Measurements from ENCODE around the gene NXPH4. TPM values are rescaled to one million over a fixed set of nuclear protein-coding genes. Genes with fewer than 3 reads are reported as not detected.
A peak's percentile ranks its signal among the peaks of the same experiment; 100 is the strongest.

Gene NXPH4
- total and polyA plus RNA-seq, 10 of the 15 experiments (the other 5 are each of a cell fraction or from before 2014, with no cell fraction given): 0.03 to 0.26 TPM; not detected in 8

- TF ChIP-seq SP1 (IDR thresholded peaks at IDR 0.05; ENCODE audit: low read depth, low read length) (peak; percentile 70), ZNF24 (IDR thresholded peaks at IDR 0.05) (0 out of 2 replicates have a peak, but pooled peaks have one; percentile 39), NR2C2 (IDR thresholded peaks at IDR 0.05; ENCODE audit: borderline replicate concordance, control insufficient read depth, insufficient read length, low read depth) (no peak), SIN3A (IDR thresholded peaks at IDR 0.05; ENCODE audit: low read depth, low read length) (no peak), CHD2 (IDR thresholded peaks at IDR 0.05; ENCODE audit: borderline replicate concordance, low read depth, low read length) (0 out of 2 replicates have a peak, but pooled peaks have one; percentile 54), ZNF217 (IDR thresholded peaks at IDR 0.05) (no peak; the same call in 1 of the 2 replicates), KDM1A (IDR thresholded peaks at IDR 0.05; ENCODE audit: borderline replicate concordance) (no peak), PKNOX1 (IDR thresholded peaks at IDR 0.05) (peak; percentile 84), ATF3 (IDR thresholded peaks at IDR 0.05; ENCODE audit: borderline replicate concordance, extremely low read depth, low read depth, low read length) (peak; percentile 71; the same call in 1 of the 2 replicates), BCL3 (IDR thresholded peaks at IDR 0.05; ENCODE audit: borderline replicate concordance, insufficient read depth, low read depth, low read length, poor library complexity, severe bottlenecking) (no peak), IRF3 (IDR thresholded peaks at IDR 0.05) (no peak), USF1 (IDR thresholded peaks at IDR 0.05; ENCODE audit: borderline replicate concordance, extremely low read length, insufficient read depth, low read depth, low read length) (no peak)
- TF ChIP-seq, protein P1, sequence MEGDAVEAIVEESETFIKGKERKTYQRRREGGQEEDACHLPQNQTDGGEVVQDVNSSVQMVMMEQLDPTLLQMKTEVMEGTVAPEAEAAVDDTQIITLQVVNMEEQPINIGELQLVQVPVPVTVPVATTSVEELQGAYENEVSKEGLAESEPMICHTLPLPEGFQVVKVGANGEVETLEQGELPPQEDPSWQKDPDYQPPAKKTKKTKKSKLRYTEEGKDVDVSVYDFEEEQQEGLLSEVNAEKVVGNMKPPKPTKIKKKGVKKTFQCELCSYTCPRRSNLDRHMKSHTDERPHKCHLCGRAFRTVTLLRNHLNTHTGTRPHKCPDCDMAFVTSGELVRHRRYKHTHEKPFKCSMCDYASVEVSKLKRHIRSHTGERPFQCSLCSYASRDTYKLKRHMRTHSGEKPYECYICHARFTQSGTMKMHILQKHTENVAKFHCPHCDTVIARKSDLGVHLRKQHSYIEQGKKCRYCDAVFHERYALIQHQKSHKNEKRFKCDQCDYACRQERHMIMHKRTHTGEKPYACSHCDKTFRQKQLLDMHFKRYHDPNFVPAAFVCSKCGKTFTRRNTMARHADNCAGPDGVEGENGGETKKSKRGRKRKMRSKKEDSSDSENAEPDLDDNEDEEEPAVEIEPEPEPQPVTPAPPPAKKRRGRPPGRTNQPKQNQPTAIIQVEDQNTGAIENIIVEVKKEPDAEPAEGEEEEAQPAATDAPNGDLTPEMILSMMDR (IDR thresholded peaks at IDR 0.05 in 2 of 3, conservative IDR thresholded peaks at IDR 0.05 in 1 of 3; ENCODE audit: control insufficient read depth in 2 of 3, extremely low read depth in 1 of 3, insufficient read depth in 1 of 3, low read depth in 3 of 3, low read length in 3 of 3): peak; percentile 100; a peak in 5 of 6 replicates
- TF ChIP-seq, protein P2, sequence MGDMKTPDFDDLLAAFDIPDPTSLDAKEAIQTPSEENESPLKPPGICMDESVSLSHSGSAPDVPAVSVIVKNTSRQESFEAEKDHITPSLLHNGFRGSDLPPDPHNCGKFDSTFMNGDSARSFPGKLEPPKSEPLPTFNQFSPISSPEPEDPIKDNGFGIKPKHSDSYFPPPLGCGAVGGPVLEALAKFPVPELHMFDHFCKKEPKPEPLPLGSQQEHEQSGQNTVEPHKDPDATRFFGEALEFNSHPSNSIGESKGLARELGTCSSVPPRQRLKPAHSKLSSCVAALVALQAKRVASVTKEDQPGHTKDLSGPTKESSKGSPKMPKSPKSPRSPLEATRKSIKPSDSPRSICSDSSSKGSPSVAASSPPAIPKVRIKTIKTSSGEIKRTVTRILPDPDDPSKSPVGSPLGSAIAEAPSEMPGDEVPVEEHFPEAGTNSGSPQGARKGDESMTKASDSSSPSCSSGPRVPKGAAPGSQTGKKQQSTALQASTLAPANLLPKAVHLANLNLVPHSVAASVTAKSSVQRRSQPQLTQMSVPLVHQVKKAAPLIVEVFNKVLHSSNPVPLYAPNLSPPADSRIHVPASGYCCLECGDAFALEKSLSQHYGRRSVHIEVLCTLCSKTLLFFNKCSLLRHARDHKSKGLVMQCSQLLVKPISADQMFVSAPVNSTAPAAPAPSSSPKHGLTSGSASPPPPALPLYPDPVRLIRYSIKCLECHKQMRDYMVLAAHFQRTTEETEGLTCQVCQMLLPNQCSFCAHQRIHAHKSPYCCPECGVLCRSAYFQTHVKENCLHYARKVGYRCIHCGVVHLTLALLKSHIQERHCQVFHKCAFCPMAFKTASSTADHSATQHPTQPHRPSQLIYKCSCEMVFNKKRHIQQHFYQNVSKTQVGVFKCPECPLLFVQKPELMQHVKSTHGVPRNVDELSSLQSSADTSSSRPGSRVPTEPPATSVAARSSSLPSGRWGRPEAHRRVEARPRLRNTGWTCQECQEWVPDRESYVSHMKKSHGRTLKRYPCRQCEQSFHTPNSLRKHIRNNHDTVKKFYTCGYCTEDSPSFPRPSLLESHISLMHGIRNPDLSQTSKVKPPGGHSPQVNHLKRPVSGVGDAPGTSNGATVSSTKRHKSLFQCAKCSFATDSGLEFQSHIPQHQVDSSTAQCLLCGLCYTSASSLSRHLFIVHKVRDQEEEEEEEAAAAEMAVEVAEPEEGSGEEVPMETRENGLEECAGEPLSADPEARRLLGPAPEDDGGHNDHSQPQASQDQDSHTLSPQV (IDR thresholded peaks at IDR 0.05): peak; percentile 98; the same call in 1 of the 2 replicates
- TF ChIP-seq, protein P3, sequence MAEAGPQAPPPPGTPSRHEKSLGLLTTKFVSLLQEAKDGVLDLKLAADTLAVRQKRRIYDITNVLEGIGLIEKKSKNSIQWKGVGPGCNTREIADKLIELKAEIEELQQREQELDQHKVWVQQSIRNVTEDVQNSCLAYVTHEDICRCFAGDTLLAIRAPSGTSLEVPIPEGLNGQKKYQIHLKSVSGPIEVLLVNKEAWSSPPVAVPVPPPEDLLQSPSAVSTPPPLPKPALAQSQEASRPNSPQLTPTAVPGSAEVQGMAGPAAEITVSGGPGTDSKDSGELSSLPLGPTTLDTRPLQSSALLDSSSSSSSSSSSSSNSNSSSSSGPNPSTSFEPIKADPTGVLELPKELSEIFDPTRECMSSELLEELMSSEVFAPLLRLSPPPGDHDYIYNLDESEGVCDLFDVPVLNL (IDR thresholded peaks at IDR 0.05; ENCODE audit: low read depth, low read length): peak; percentile 32; the same call in 1 of the 2 replicates
Observed at GRCh38 chr12:57238854-57239554, 22.4 kb downstream of the NXPH4 start (continued).
